G401.6 (cell line): Measurements from ENCODE around the gene MTHFD2L.

Experiments
- FAIRE-seq: peaks from 2 replicates; lab custom pipeline; 2012; peaks lifted over from hg19 to GRCh38; lab: Jason Lieb, UNC

The MTHFD2L gene

GRCh38 chr4:74252933-74253332, 95.0 kb downstream of the MTHFD2L start:
- FAIRE-seq = no peak

GRCh38 chr4:74254386-74254785, 96.5 kb downstream of the MTHFD2L start:
- no peak for FAIRE-seq

- no peak for FAIRE-seq
Measured at GRCh38 chr4:74255096-74255495, 97.2 kb downstream of the MTHFD2L start.

GRCh38 chr4:74258963-74259362, 101.0 kb downstream of the MTHFD2L start:
- no peak for FAIRE-seq

GRCh38 chr4:74260036-74260435, 102.1 kb downstream of the MTHFD2L start:
- no peak for FAIRE-seq

GRCh38 chr4:74262522-74262921, 104.6 kb downstream of the MTHFD2L start:
- no peak for FAIRE-seq

- FAIRE-seq = no peak
Measured at GRCh38 chr4:74263551-74263950, 105.6 kb downstream of the MTHFD2L start.

GRCh38 chr4:74266081-74266480, 108.2 kb downstream of the MTHFD2L start:
- no peak for FAIRE-seq

GRCh38 chr4:74267998-74268606, 110.2 kb downstream of the MTHFD2L start:
- FAIRE-seq = no peak

- FAIRE-seq = no peak
Measured at GRCh38 chr4:74268643-74269042, 110.7 kb downstream of the MTHFD2L start.

GRCh38 chr4:74278490-74278889, 120.6 kb downstream of the MTHFD2L start:
- no peak for FAIRE-seq

GRCh38 chr4:74279716-74280115, 121.8 kb downstream of the MTHFD2L start:
- FAIRE-seq = no peak

GRCh38 chr4:74282926-74283325, 125.0 kb downstream of the MTHFD2L start:
- FAIRE-seq = no peak

GRCh38 chr4:74283614-74284013, 125.7 kb downstream of the MTHFD2L start:
- FAIRE-seq = no peak

- FAIRE-seq = no peak
Measured at GRCh38 chr4:74284053-74284452, 126.1 kb downstream of the MTHFD2L start.

GRCh38 chr4:74287164-74287563, 129.2 kb downstream of the MTHFD2L start:
- FAIRE-seq = no peak

GRCh38 chr4:74287791-74288190, 129.9 kb downstream of the MTHFD2L start:
- FAIRE-seq = no peak

- no peak for FAIRE-seq
Measured at GRCh38 chr4:74291471-74291870, 133.6 kb downstream of the MTHFD2L start.

- FAIRE-seq = no peak
Measured at GRCh38 chr4:74292111-74292870, 134.4 kb downstream of the MTHFD2L start.

GRCh38 chr4:74293558-74293957, 135.6 kb downstream of the MTHFD2L start:
- FAIRE-seq = no peak

GRCh38 chr4:74294681-74295080, 136.8 kb downstream of the MTHFD2L start:
- no peak for FAIRE-seq

GRCh38 chr4:74297539-74297938, 139.6 kb downstream of the MTHFD2L start:
- no peak for FAIRE-seq

- FAIRE-seq = no peak
Measured at GRCh38 chr4:74304095-74304625, 146.2 kb downstream of the MTHFD2L start.

- no peak for FAIRE-seq
Measured at GRCh38 chr4:74305000-74305399, 147.1 kb downstream of the MTHFD2L start.
